K562 (cell line): ENCODE measurements around the gene KCNG4. TPM values are rescaled to one million over a fixed set of nuclear protein-coding genes. Genes with fewer than 3 reads are reported as not detected.

Source experiments
- BRF1 ChIP-seq: IDR thresholded peaks from 3 replicates; pipeline ENCODE4 v1.6.1; 2011; ENCODE audit warnings: borderline replicate concordance, mild to moderate bottlenecking; ENCODE audit not compliant: insufficient read length; ENCODE audit errors: extremely low read depth
- E4F1 ChIP-seq: fragments of 250-450 bp; sonication (Bioruptor Pico); IDR thresholded peaks from 2 replicates; pipeline ENCODE4 v1.5.0; 2021; ENCODE audit warnings: mild to moderate bottlenecking, borderline replicate concordance
- MNT ChIP-seq, 2 experiments: fragments of 450-650 bp; conservative IDR thresholded peaks; 2 replicates each; pipeline ENCODE4 v1.6.1; 2017; ENCODE audit warnings: mild to moderate bottlenecking in 2 of 2, moderate library complexity in 2 of 2
- MTA1 ChIP-seq: fragments of 450-650 bp; IDR thresholded peaks from 2 replicates; pipeline ENCODE4 v1.6.1; 2017; ENCODE audit warnings: borderline replicate concordance
- NUFIP1 ChIP-seq: fragments of 450-650 bp; IDR thresholded peaks from 2 replicates; pipeline ENCODE4 v1.6.1; 2018; ENCODE audit not compliant: partially characterized antibody
- PHF20 ChIP-seq: fragments of 450-650 bp; IDR thresholded peaks from 2 replicates; pipeline ENCODE4 v1.6.1; 2018; ENCODE audit not compliant: partially characterized antibody
- REST ChIP-seq, 2 experiments: fragments of 450-650 bp; formaldehyde crosslinking in 1 of 2; IDR thresholded peaks; 2 replicates each; pipeline versions ENCODE4 v1.4.0 to v1.6.1; 2014 to 2020; ENCODE audit warnings: mild to moderate bottlenecking in 2 of 2, borderline replicate concordance in 1 of 2, low read depth in 1 of 2
- SNAPC5 ChIP-seq: fragments of 250-450 bp; sonication (Bioruptor Pico); IDR thresholded peaks from 2 replicates; pipeline ENCODE4 v1.8.0; 2021; ENCODE audit warnings: moderate library complexity, mild to moderate bottlenecking, inconsistent platforms
- polyA plus RNA-seq, 8 experiments: library from polyadenylated mRNA; depleted of rRNA in 4 of 8; stranded (reverse) in 5 of 8; unstranded in 3 of 8; fragments of >200 nt; fragmentation: Nextera tagmentation in 2 of 8; fragmentation: Illumina TruSeq in 1 of 8; extraction: Ambion mirVana in 2 of 8; extraction: Trizol in 1 of 8; gene quantifications; 2 replicates each; pipeline versions ENCODE4 v1.2.1 to v1.2.3, GENCODE V29; 2011 to 2014; ENCODE audit warnings: inconsistent platforms in 1 of 8, missing spikeins in 1 of 8
- total RNA-seq, 7 experiments: library from RNA; depleted of rRNA in 6 of 7; stranded (reverse); fragments of >200 nt in 6 of 7; fragmentation: Illumina TruSeq in 2 of 7; extraction: Trizol in 2 of 7; gene quantifications; 2 replicates each; pipeline versions ENCODE4 v1.2.1 to v1.2.3, GENCODE V29; 2011 to 2021; ENCODE audit warnings: low replicate concordance in 1 of 7

Gene KCNG4
- total and polyA plus RNA-seq, 9 of the 15 experiments (the other 6 are each of a cell fraction or from before 2014, with no cell fraction given), result not detected

- peak; percentile 87 for TF ChIP-seq REST (IDR thresholded peaks at IDR 0.05; ENCODE audit: borderline replicate concordance)
- TF ChIP-seq REST (CRISPR knock-in tag; IDR thresholded peaks at IDR 0.05; ENCODE audit: low read depth), result no peak
- TF ChIP-seq SNAPC5 (CRISPR knock-in tag), result no peak
- TF ChIP-seq BRF1, result no peak
- TF ChIP-seq PHF20, result no peak
- no peak for TF ChIP-seq NUFIP1
- no peak for TF ChIP-seq MNT (conservative IDR thresholded peaks at IDR 0.05)
- no peak for TF ChIP-seq E4F1
- TF ChIP-seq MTA1, result no peak
Measured at GRCh38 chr16:84266451-84266850, 26.6 kb upstream of the KCNG4 start (continued).
